PC-9 (cell line): ENCODE measurements around the gene C9orf152. TPM values are rescaled to one million over a fixed set of nuclear protein-coding genes. Genes with fewer than 3 reads are reported as not detected.

Experiments used
- BruUV-seq: library from RNA; stranded (reverse); fragments of 400-500 nt; replicated peaks from 2 replicates; lab custom pipeline; 2021; lab: Mats Ljungman, UMichigan
- CTCF ChIA-PET: fragments of 300-600 bp; sonication (Branson Sonifier 250); formaldehyde crosslinking; loops from one replicate; lab custom pipeline; 2022; ENCODE audit warnings: antibody characterized with exemption; lab: Charles Lee
- POLR2A ChIA-PET: fragments of 300-600 bp; sonication (Branson Sonifier 250); formaldehyde crosslinking; loops from one replicate; lab custom pipeline; 2022; ENCODE audit warnings: antibody characterized with exemption; ENCODE audit not compliant: unreplicated experiment; lab: Charles Lee
- DNase-seq, 2 experiments: peaks; one replicate each; pipeline versions ENCODE4 v3.0.0 to v3.0.0-alpha.2; 2015 to 2022; ENCODE audit warnings: mixed read lengths in 1 of 2
- H2AFZ ChIP-seq: fragments of 200-600 bp; sonication (generic); 2 replicates; pipeline ENCODE4 v1.8.1; 2017; ENCODE audit warnings: antibody characterized with exemption
- H3F3A ChIP-seq: fragments of 200-600 bp; sonication (generic); 2 replicates; pipeline ENCODE4 v1.8.1; 2017; ENCODE audit warnings: antibody characterized with exemption, mild to moderate bottlenecking, low read depth; ENCODE audit not compliant: insufficient read depth
- H3K27ac ChIP-seq: fragments of 200-600 bp; sonication (generic); 2 replicates; pipeline ENCODE4 v1.6.1; 2016; ENCODE audit warnings: mixed run types
- H3K27me3 ChIP-seq: fragments of 200-600 bp; sonication (generic); 2 replicates; pipeline ENCODE4 v1.6.1; 2016; ENCODE audit warnings: low read depth, mixed run types; ENCODE audit not compliant: insufficient read depth
- H3K36me3 ChIP-seq: fragments of 200-600 bp; sonication (generic); 2 replicates; pipeline ENCODE4 v1.6.1; 2016; ENCODE audit warnings: low read depth, mixed run types
- H3K4me1 ChIP-seq: fragments of 200-600 bp; sonication (generic); replicated peaks from 2 replicates; pipeline ENCODE4 v1.6.1; 2016; ENCODE audit warnings: mixed run types; ENCODE audit not compliant: insufficient read depth
- H3K4me2 ChIP-seq: fragments of 200-600 bp; sonication (generic); 2 replicates; pipeline ENCODE4 v1.6.1; 2017; ENCODE audit warnings: mixed run types
- H3K4me3 ChIP-seq: fragments of 200-600 bp; sonication (generic); 2 replicates; pipeline ENCODE4 v1.6.1; 2016; ENCODE audit warnings: mixed run types
- H3K79me2 ChIP-seq: fragments of 200-600 bp; sonication (generic); 2 replicates; pipeline ENCODE4 v1.6.1; 2017; ENCODE audit warnings: low read depth, mixed run types
- H3K9me2 ChIP-seq: fragments of 200-600 bp; sonication (generic); 2 replicates; pipeline ENCODE4 v1.8.1; 2017; ENCODE audit warnings: mild to moderate bottlenecking; ENCODE audit not compliant: insufficient read depth
- H3K9me3 ChIP-seq: fragments of 200-600 bp; sonication (generic); 2 replicates; pipeline ENCODE4 v1.8.1; 2016; ENCODE audit warnings: low read depth; ENCODE audit not compliant: insufficient read depth
- H4K20me1 ChIP-seq: fragments of 200-600 bp; sonication (generic); 2 replicates; pipeline ENCODE4 v1.8.1; 2017; ENCODE audit not compliant: insufficient read depth
- CTCF ChIP-seq: fragments of 200-600 bp; sonication (generic); conservative IDR thresholded peaks from 2 replicates; pipeline ENCODE4 v1.6.1; 2017; ENCODE audit warnings: mixed run types, antibody characterized with exemption, mild to moderate bottlenecking, moderate library complexity
- EZH2 ChIP-seq: fragments of 200-600 bp; sonication (generic); IDR thresholded peaks from 2 replicates; pipeline ENCODE4 v1.8.0; 2017; ENCODE audit warnings: antibody characterized with exemption, low read depth
- intact Hi-C: fragments of 100-400 bp; cut with micrococcal nuclease; formaldehyde crosslinking; loops from one replicate; pipeline ENCODE4 v1.10.0; 2022; ENCODE audit not compliant: unreplicated experiment
- total RNA-seq: library from RNA; stranded (reverse); gene quantifications from 2 replicates; pipeline ENCODE4 v1.2.3, GENCODE V29; 2021

C9orf152 gene
- total RNA-seq, 1 experiment from 2014 or later, result 0.74 TPM

- H3K9me2 ChIP-seq, result no peaks in the 10 kb centered on the region
- no TSS peak for BruUV-seq
- TF ChIP-seq CTCF (no peak), EZH2 (no peak)
- H3K4me1 ChIP-seq, result no peaks in the 10 kb centered on the region; the same call in 1 of the 2 replicates
- no peaks in the 10 kb centered on the region for H3K27me3 ChIP-seq
- H3K27ac ChIP-seq, result peak overlapping the region; percentile 23
- no peak overlapping the region for H3K4me2 ChIP-seq
- no peak overlapping the region for H3K4me3 ChIP-seq
- peaks cover 64% of the 10 kb centered on the region for H3F3A ChIP-seq
- H2AFZ ChIP-seq, result no peak overlapping the region
- POLR2A ChIA-PET, result interaction anchor here (0.6 kb wide), 1 partner anchor 28 kb away, joined by 3 read pairs; no protein-coding TSS in a partner anchor
- CTCF ChIA-PET, result interaction anchor here (0.6 kb wide), 1 partner anchor 328 kb away, joined by 10 read pairs; no protein-coding TSS in a partner anchor
- DNase-seq, result no peak
- H4K20me1 ChIP-seq, result peaks cover 19% of the 10 kb centered on the region
- intact Hi-C loops, result no loop called here
- H3K79me2 ChIP-seq, result peaks cover 7% of the 10 kb centered on the region; the same call in 1 of the 2 replicates
- peaks cover 29% of the 10 kb centered on the region for H3K36me3 ChIP-seq
- no peaks in the 10 kb centered on the region; the same call in 1 of the 2 replicates for H3K9me3 ChIP-seq
Measured at GRCh38 chr9:110241260-110241857, 33.4 kb upstream of the C9orf152 start.

- no peak for DNase-seq
- POLR2A ChIA-PET, result no interaction called here
- TF ChIP-seq EZH2 (no peak), CTCF (no peak)
Measured at GRCh38 chr9:110240198-110240597, 32.2 kb upstream of the C9orf152 start.

GRCh38 chr9:110228321-110228720 is 20.4 kb upstream of the C9orf152 start:
- no TSS peak for BruUV-seq
- H3K79me2 ChIP-seq, result no peaks in the 10 kb centered on the region
- H3F3A ChIP-seq, result no peaks in the 10 kb centered on the region; the same call in 1 of the 2 replicates
- no peaks in the 10 kb centered on the region for H3K36me3 ChIP-seq
- H3K4me2 ChIP-seq, result no peak overlapping the region
- no peak overlapping the region for H3K4me3 ChIP-seq
- H3K27me3 ChIP-seq, result no peaks in the 10 kb centered on the region
- intact Hi-C loops, result no loop called here
- H3K27ac ChIP-seq, result no peak overlapping the region
- no peaks in the 10 kb centered on the region for H4K20me1 ChIP-seq
- H3K4me1 ChIP-seq, result no peaks in the 10 kb centered on the region
- POLR2A ChIA-PET, result no interaction called here
- H2AFZ ChIP-seq, result no peak overlapping the region
- TF ChIP-seq CTCF (no peak), EZH2 (no peak)
- DNase-seq, result no peak
- CTCF ChIA-PET, result interaction anchor here (0.6 kb wide), 2 partner anchors 355 to 1129 kb away, joined by 3 to 14 read pairs; no protein-coding TSS in a partner anchor
- H3K9me2 ChIP-seq, result no peaks in the 10 kb centered on the region
- H3K9me3 ChIP-seq, result no peaks in the 10 kb centered on the region

More at GRCh38 chr9:110240198-110240597, 32.2 kb upstream of the C9orf152 start:
- CTCF ChIA-PET, result no interaction called here
- Histone ChIP-seq H2AFZ (no peak overlapping the region), H3K36me3 (peaks cover 22% of the 10 kb centered on the region), H3K4me2 (no peak overlapping the region), H3K27me3 (no peaks in the 10 kb centered on the region), H3K27ac (no peak overlapping the region), H3K9me3 (no peaks in the 10 kb centered on the region; the same call in 1 of the 2 replicates), H4K20me1 (peaks cover 10% of the 10 kb centered on the region; the same call in 1 of the 2 replicates), H3K4me3 (no peak overlapping the region), H3F3A (peaks cover 57% of the 10 kb centered on the region), H3K79me2 (no peaks in the 10 kb centered on the region), H3K9me2 (no peaks in the 10 kb centered on the region), H3K4me1 (no peaks in the 10 kb centered on the region; the same call in 1 of the 2 replicates)
- intact Hi-C loops, result no loop called here
- no TSS peak for BruUV-seq
